HG03108 (cell line): ENCODE measurements around the gene MCRIP2.
"Not testable (repeated sequence)": the region's sequence is repeated elsewhere in the genome, so short reads cannot be mapped to it uniquely, and the experiment has no call there.

Source experiments
- ATAC-seq: cut with Tn5 transposase; IDR thresholded peaks from one replicate; pipeline ENCODE4 v1.9.1; 2021; ENCODE audit warnings: moderate library complexity; ENCODE audit not compliant: unreplicated experiment

Gene MCRIP2

DNA sequence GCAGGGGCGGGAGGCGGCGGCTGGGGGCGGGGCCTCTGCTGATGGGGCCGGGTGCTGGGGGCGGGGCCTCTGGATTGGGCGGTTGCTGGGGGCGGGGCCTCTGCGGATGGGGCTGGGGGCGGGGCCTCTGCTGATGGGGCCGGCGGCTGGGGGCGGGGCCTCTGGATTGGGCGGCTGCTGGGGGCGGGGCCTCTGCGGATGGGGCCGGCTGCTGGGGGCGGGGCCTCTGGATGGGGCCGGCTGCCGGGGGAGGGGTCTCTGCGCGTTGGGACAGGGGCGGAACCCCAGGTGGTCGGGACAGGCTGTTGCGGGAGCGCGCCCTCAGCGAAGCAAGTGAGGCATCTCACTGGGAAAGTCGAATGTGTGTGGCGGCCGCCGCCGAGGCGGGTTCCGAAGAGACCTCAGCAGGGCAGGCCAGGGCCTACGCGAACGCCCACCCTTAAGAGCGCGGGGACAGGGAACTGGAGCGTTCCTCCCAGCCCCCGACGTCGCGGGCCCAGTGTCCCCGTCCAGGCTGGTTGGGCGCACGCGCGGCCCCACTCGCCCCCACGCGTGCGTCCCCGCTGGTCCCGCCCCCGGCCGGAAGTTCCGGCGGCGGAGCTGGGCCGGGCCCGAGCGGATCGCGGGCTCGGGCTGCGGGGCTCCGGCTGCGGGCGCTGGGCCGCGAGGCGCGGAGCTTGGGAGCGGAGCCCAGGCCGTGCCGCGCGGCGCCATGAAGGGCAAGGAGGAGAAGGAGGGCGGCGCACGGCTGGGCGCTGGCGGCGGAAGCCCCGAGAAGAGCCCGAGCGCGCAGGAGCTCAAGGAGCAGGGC, 38.4 kb downstream of the MCRIP2 start, which contains the start of gene STUB1:
STUB1 (plus strand) TSS at position 597 of the 811 bp plus-strand sequence; CDS start at position 713, 116 bp downstream.
- ATAC-seq = peak; percentile 31

DNA sequence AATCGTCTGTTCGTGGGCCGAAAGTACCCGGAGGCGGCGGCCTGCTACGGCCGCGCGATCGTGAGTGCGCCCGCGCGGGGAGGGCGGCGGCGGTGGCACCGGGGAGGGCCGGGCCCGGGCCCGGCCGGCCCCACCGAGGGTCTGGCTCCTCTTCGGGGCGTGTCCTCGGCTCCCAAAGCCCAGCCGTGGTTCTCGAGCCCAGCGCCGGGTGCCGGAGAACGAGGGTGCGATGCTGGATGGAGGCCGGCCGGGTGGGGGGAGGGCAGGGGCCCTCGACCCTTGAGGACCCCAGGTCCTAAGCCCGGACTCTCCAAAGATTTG, 39.0 kb downstream of the MCRIP2 start:
- ATAC-seq = no peak

DNA sequence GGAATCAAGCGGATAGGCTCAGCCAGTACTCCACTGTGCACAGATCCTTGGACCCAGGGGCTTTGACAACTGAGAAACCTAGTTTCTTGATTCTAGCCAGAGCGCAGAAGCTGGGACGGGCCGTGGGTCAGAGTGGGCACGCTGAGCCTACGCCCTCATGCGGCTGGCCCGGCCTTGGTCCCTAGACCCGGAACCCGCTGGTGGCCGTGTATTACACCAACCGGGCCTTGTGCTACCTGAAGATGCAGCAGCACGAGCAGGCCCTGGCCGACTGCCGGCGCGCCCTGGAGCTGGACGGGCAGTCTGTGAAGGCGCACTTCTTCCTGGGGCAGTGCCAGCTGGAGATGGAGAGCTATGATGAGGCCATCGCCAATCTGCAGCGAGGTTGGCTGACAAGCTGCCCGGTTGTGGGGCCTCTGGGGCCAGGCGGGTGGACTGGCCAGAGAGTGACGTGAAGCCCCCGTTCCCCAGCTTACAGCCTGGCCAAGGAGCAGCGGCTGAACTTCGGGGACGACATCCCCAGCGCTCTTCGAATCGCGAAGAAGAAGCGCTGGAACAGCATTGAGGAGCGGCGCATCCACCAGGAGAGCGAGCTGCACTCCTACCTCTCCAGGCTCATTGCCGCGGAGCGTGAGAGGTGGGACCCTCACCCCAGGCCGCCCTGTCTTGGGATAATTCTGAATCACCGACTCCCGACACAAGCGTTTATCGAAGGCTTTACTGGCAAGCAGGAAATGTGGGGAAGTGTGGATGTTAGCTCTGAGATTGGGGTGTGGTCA, 39.5 kb downstream of the MCRIP2 start:
- no peak for ATAC-seq

DNA sequence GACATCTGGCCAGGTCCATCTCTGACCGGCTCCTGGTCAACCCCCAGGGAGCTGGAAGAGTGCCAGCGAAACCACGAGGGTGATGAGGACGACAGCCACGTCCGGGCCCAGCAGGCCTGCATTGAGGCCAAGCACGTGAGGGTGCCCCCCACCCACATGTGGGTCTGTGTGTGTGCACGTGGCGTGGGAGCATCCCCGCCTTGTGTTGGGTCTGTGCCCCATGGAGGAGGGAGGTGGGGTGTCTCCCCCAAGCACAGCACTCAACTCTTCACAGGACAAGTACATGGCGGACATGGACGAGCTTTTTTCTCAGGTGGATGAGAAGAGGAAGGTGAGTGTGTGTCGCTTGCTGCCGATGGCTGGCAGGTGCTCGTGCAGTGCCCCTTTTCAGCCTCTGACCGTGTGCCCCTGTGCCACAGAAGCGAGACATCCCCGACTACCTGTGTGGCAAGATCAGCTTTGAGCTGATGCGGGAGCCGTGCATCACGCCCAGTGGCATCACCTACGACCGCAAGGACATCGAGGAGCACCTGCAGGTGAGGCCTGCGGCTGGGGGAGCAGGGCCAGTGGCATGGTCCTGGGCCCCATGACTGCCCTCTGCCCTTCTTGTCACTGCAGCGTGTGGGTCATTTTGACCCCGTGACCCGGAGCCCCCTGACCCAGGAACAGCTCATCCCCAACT, 40.3 kb downstream of the MCRIP2 start:
- ATAC-seq = no peak

DNA sequence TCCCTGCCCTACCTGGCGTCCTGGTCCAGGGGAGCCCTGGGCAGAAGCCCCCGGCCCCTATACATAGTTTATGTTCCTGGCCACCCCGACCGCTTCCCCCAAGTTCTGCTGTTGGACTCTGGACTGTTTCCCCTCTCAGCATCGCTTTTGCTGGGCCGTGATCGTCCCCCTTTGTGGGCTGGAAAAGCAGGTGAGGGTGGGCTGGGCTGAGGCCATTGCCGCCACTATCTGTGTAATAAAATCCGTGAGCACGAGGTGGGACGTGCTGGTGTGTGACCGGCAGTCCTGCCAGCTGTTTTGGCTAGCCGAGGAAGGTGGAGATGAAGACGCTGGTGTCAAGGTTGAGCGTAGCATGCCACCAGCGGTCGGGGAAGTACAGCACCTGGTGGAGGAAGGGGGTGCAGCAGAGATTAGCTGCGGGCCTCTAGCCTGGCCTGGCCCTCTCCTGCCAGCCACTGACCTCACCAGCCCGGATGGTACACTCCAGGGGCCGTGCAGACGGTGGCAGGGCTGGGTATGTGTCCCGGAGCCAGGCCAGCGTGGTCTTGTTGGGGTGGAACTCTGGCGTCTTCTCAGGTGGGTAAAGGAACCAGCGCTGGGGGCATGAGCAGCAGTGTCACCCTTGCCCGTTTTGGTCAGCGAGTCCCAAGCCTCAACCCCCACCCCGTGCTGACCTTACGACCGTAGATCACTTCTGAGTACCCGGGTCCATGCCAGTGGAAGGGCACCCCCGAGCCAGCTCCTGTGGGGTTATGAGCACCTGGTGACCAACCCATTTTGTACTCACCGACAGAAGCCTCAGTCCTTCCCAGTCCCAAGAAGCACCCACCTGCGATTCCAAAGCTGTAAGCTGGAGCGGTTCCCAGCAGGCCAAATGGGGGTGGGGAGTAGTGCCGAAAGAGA, 41.1 kb downstream of the MCRIP2 start:
- no peak for ATAC-seq

DNA sequence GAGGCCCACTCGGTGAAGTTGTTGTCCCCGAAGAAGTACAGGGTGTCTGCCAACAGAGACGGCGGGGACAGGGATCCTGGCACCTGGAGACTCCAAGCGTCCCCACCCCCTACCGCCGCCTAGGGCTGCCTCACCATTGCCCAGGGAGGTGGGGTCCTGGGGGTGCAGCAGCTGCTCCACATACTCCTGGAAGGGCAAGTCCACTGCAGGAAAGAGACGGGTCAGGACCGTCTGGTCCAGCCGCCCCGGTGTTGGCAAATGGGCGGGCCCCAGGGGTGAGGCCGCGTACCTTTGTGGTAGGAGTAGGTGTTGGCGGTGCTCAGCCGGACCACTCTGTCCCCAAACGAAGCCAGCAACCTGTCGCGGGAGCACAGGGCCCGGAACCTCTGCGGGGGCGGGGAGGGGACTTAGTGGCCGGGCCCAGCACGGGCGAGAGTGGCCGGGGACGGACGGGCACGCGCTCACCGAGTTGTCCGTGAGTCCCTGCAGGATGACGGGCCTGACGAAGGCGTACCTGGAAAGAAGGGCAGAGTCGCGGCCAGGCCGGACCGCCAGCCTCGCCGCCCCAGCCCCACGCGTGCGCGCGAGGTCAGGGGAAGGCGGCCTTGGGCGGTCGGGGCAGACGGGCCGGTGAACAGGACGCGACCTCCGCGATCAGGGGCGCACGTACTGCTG, 41.9 kb downstream of the MCRIP2 start:
- ATAC-seq = no peak

DNA sequence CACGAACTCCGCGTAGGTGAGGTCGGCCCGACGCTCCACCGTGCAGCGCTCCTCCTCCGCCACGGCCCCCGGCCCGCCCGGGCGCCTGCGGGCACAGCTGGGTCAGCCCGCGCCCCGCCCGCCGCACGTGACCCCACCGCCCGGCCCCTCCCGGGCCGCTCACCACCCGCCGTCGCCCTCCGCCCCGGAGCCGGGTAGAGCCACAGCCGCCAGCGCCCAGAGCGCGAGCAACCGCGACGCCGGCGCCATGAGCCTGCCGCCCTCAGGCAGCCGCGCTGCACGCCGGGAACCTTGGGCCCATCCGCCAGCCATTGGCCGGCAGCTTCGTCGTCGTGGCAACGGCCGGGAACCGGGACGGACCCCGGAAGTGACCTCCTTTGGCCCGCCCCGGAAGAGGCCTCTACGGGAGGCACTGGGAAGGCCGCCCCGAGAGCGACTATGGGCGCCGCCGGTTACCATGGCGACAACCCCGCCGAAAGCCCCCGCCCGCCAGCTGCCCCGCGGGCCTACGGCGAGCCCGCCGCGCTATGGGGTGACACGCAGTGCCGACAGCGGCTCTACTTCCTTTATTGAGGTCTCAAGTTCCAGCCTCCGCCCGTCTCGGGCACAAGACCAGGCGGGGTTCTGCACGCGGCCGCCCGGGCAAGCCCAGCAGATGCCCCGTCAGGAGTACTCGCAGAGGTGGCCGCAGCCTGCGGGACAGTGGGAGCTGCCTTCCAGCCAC, 42.6 kb downstream of the MCRIP2 start, which contains the start of gene JMJD8:
JMJD8 (minus strand) TSS at position 264 of the 724 bp plus-strand sequence; CDS start at position 249, 15 bp downstream.
- peak; percentile 64 for ATAC-seq

DNA sequence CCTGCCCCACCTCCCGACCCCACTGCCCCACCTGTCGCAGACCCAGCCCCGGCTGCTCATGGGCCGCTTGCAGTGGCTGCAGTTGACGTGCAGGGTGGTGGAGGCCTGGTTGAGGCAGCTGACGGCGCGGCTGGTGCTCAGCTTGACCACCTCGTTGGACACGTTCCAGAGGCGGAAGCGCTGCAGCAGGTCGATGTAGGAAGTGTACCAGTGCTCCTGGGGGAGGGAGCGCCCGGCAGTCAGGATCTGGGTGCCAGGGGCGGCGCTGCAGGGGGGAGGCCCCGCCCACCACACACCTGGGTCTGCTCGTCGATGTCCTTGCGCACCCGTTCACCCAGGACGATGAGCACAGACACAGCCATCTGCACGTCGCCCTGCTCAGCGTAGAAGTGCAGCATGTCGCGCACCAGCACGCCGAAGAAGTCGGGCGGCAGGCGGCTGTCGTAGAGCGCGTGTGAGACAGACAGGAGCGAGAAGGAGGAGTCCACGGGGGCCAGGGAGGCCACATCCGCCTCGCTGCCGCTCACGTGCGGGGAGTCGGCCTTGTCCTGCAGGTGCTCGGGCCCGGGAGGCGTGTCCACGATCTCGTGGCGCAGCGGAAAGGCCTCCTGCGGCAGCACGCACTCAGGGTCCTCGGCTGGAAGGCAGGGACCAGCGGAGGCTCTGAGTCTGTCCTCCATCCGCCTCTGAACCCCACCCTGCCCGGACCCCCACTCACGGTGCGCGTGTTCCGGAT, 43.5 kb downstream of the MCRIP2 start:
- no peak for ATAC-seq

DNA sequence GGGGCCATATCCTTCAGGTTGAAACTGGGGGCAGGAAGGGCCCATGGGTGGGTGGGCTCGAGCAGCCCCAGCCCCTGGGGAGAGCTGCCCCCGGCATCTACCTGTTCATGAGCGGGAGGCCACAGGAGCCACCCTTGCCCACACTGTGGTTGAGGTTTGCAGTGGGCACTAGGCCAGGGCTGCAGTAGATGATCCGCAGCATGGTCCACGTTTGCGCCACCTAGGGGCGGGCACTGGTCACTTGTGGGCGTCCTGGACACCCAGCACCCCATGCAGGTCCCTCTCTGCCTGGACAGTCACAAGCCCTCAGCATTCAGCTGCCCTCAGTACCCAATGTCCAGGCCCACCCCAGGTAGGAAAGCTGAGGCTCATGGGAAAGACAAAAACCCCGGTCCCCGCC, 44.3 kb downstream of the MCRIP2 start:
- no peak for ATAC-seq

DNA sequence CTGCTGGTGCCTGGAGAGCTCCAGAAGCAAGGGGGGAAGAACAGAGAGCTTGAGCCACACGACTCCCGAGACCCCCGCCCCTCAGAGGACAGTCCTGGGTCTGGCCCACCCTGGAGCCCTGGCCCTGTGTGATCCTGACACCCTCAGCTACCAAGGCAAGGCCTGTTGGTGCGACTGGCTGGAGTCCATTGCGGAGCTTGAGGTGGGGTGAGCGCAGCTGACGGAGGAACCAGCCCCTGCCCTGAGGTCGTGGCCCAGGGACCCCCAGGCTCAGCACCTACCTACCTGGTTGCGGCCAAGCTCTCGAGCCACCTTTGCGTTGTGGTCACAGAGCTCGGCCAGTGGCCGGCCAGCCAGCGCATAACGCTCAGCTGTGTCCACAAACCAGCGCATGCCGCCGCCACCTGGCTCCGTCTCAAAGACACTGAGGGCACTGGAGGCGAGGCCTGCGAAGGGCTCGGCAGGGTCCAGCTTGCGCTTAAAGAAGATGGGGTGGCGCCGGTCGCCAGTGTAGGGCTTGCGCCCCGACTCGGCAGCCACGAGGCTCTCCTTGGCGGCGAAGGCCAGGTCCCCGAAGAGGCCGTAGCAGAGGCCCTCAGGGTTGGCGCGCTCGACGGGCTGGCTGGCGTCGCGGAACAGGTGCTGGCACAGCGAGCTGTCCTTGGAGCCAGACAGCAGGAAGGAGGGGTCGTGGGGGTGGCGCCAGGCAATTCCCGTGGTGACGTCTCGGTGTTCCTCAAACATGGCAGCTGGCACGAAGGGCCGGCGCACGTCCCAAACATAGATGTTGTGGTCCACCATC, 45.0 kb downstream of the MCRIP2 start:
- no peak for ATAC-seq

DNA sequence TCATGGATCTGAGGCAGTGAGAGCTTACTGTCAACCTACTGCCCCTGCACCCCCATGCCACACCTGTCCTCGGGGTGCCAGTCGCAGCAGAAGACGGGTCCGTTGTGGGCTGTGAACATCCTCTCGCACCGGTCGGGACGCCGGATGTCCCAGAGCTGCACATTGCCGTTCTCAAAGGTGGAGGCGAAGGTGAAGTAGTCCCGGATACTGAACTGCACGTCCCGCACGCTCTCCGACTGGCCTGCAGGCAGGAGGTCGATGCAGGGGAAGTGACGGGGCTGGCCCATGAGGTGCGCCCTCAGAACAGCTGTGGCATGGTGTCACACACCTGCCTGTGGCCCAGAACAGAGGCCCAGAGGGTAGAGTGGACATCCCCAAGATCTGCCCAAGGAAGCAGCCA, 45.9 kb downstream of the MCRIP2 start:
- no peak for ATAC-seq

DNA sequence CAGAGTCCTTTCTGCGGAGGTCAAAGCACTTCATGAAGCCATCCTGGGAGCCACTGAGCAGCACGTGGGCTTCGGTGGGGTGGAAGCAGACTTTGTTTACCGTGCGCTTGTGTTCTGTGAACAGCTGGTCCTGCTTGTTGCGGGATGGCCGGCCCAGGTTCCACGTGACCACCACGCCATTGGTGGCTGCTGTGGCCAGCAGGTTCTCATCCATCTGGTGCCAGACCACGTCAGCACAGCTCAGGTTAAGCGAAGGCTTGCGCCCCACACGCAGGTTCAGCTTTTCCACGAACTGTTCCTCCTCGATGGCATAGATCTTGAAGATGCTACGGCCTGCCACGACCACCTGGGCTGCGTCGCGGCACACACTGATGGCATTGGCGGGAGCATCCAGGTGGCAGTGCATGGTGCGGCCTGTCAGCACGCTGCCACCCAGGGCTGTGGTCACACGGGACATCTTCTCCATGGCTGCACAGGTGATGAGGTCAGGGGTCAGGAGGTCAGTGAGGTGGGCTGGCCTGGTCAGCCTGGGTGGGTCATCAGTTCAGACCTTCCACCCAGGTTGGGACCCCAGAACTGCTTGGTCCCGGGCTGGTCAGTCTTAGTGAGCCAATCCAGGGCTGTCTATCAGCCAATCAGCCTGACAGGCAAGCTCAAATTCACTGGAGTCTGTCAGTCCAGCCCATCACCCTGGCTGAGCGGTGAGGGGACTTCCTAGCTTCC, 47.7 kb downstream of the MCRIP2 start:
- no peak for ATAC-seq

DNA sequence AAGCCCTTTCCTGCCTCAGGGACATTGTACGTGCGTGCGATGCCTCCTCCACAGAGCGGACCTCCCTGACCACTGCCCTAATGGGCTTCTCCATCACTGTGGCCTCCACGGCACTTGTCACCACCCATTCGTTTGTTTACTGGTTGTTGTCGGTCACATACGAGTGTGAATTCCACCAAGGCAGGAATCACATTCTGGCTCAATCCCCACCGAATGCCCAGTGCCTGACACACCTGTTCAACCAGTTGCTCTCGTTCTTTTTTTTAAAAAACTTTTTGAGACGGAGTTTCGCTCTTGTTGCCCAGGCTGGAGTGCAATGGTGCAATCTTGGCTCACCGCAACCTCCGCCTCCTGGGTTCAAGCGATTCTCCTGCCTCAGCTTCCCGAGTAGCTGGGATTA, 49.6 kb downstream of the MCRIP2 start:
- not testable (repeated sequence) for ATAC-seq

DNA sequence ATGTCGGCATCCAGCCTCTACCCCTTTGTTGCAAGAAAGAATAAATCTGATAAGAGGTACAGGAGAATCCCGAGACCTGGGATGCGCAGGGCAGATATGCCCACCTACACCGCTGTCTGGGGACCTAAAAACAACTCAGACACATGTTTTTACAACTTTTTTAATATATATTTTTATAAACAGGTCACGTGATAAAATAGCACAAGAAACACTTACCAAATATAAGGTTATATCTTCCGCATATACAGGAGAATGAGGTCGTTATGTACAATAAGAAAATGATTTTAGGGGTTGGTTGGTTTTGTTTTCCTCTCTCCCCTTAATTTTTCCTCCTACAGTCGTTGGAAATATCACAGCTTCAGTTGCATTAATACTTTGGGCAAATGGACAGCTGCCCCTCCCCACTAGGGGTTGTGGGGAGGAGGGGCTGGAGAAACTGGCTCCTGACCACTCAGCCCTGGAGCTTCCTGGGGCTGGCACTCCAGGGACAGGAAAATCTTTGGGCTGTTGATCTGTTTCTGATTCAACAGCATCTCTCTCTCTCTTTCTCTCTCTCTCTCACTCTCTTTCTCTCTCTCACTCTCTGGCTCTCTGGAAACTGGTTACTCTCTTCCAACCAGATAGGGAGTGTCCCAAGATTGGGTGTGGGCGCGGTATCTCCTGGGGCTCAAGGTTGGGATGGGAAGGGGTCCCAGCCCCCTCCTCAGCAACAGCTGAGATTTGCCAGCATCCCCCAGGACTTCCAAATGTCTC, 50.9 kb downstream of the MCRIP2 start:
- no peak for ATAC-seq

DNA sequence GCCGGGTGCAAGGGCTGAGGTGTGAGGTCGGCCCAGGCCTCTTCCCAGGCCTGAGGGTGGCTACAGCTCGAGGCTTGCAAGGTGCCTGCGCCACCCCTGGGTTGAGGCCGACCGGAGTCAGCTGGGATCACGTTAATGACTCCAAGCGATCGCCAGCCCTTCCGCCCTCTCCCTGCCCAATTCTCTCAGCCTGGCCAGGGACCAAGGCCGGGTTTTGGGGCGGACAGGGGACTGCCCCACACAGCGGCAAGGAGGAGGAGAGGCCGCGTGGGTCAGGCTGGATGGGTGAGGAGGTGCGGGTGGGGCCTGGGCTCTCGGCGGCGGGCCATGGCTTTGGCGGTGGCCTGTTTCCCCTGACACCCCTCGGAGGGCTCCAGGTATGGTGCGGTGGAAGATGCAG, 51.7 kb downstream of the MCRIP2 start:
- no peak for ATAC-seq

DNA sequence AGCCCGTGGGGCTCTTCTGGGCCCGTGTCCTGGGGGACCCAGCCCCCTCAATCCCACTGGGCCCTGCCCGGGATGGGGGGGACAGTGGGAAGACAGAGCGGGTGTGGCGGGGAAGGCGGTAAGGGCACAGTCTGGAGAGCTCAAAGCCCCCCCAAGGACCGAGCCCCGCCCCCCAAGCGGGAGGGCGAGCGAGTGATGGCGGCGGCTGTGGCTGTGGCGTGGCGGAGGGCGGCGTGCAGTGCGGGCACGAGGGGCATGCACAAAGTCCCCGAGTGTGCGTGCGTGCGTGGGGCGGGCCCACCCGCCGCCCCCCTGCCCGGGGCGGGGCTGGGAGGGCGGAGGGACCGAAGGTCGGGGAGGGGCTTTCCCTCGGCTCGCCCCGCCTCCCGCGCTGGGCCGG, 52.1 kb downstream of the MCRIP2 start:
- no peak for ATAC-seq
